Endothelial cell of umbilical vein (primary cell): ENCODE results near the gene C16orf78. TPM values are rescaled to one million over a fixed set of nuclear protein-coding genes. Genes with fewer than 3 reads are reported as not detected.

ENCODE experiments used
- BruUV-seq: library from RNA; stranded (reverse); fragments of 400-500 nt; replicated peaks from 2 replicates; lab custom pipeline; 2021; lab: Mats Ljungman, UMichigan
- CTCF ChIA-PET: fragments of 300-600, 350-600 bp; sonication (Branson Sonifier 250); formaldehyde crosslinking; loops from one replicate; lab custom pipeline; 2021; ENCODE audit warnings: antibody characterized with exemption, inconsistent platforms; lab: Charles Lee
- POLR2A ChIA-PET: fragments of 300-600, 350-600 bp; sonication (Branson Sonifier 250); formaldehyde crosslinking; loops from one replicate; lab custom pipeline; 2021; ENCODE audit warnings: antibody characterized with exemption, inconsistent platforms; lab: Charles Lee
- DNase-seq: peaks from one replicate; pipeline ENCODE4 v3.0.0-alpha.2; 2011; ENCODE audit warnings: low read depth, low spot score
- FAIRE-seq: peaks from 2 replicates; lab custom pipeline; 2011; peaks lifted over from hg19 to GRCh38; lab: Jason Lieb, UNC
- H2AFZ ChIP-seq: 2 replicates; pipeline ENCODE4 v1.6.0; 2012; ENCODE audit warnings: low read depth, low read length, control low read depth, inconsistent platforms
- H3K27ac ChIP-seq: 2 replicates; pipeline ENCODE4 v1.5.1; 2011; ENCODE audit warnings: low read depth, mild to moderate bottlenecking, control low read depth, low read length, moderate library complexity; ENCODE audit not compliant: insufficient read depth
- H3K27me3 ChIP-seq, 2 experiments: 2 replicates each; pipeline versions ENCODE4 v1.6.0 to v1.6.1; 2011; ENCODE audit warnings: low read length in 2 of 2, mixed read lengths in 1 of 2; ENCODE audit not compliant: control insufficient read depth in 2 of 2, insufficient read depth in 2 of 2
- H3K36me3 ChIP-seq, 2 experiments: 2 replicates in 1 of 2; 3 replicates in 1 of 2; pipeline ENCODE4 v1.5.1; 2011; ENCODE audit warnings: low read length in 2 of 2, mild to moderate bottlenecking in 1 of 2, moderate library complexity in 1 of 2; ENCODE audit not compliant: control insufficient read depth in 2 of 2, insufficient read depth in 2 of 2; ENCODE audit errors: extremely low read depth in 1 of 2
- H3K4me1 ChIP-seq: 3 replicates; pipeline ENCODE4 v1.5.1; 2011; ENCODE audit warnings: mild to moderate bottlenecking, low read length; ENCODE audit not compliant: control insufficient read depth, insufficient read depth; ENCODE audit errors: extremely low read depth
- H3K4me2 ChIP-seq: 2 replicates; pipeline ENCODE4 v1.6.1; 2011; ENCODE audit warnings: low read length, control low read depth, mixed read lengths; ENCODE audit not compliant: insufficient read depth
- H3K4me3 ChIP-seq, 3 experiments: fragments of 200-600 bp in 1 of 3; sonication (generic), shearing (Covaris generic) in 1 of 3; replicated peaks in 1 of 3; 2 replicates each; pipeline ENCODE4 v1.5.1; 2011 to 2016; ENCODE audit warnings: control low read depth in 3 of 3, low read length in 3 of 3, mild to moderate bottlenecking in 2 of 3, inconsistent platforms in 1 of 3, low read depth in 1 of 3, moderate library complexity in 1 of 3; ENCODE audit not compliant: insufficient read depth in 1 of 3
- H3K79me2 ChIP-seq: 2 replicates; pipeline ENCODE4 v1.6.0; 2012; ENCODE audit warnings: low read length, inconsistent platforms; ENCODE audit not compliant: control insufficient read depth, insufficient read depth
- H3K9ac ChIP-seq: replicated peaks from 2 replicates; pipeline ENCODE3; 2011; ENCODE audit warnings: low read length, control low read depth; ENCODE audit not compliant: insufficient read depth; ENCODE audit errors: extremely low read depth
- H3K9me1 ChIP-seq: replicated peaks from 3 replicates; pipeline ENCODE4 v1.6.0; 2011; ENCODE audit warnings: mild to moderate bottlenecking, low read length; ENCODE audit not compliant: control insufficient read depth, insufficient read depth; ENCODE audit errors: extremely low read depth
- H3K9me3 ChIP-seq: replicated peaks from 2 replicates; pipeline ENCODE4 v1.5.1; 2012; ENCODE audit warnings: low read length, inconsistent platforms; ENCODE audit not compliant: control insufficient read depth, insufficient read depth
- H4K20me1 ChIP-seq: replicated peaks from 2 replicates; pipeline ENCODE3; 2011; ENCODE audit warnings: mild to moderate bottlenecking, low read length; ENCODE audit not compliant: control insufficient read depth, insufficient read depth; ENCODE audit errors: extremely low read depth
- EZH2 ChIP-seq: IDR thresholded peaks from 2 replicates; pipeline ENCODE4 v1.6.1; 2012; ENCODE audit warnings: borderline replicate concordance, low read depth, mild to moderate bottlenecking, moderate library complexity, low read length, inconsistent platforms; ENCODE audit not compliant: severe bottlenecking
- FOS ChIP-seq: IDR thresholded peaks from 2 replicates; pipeline ENCODE4 v1.6.1; 2011; ENCODE audit warnings: mild to moderate bottlenecking, low read length, moderate library complexity, borderline replicate concordance; ENCODE audit not compliant: insufficient read depth
- GATA2 ChIP-seq: IDR thresholded peaks from 2 replicates; pipeline ENCODE4 v1.7.0; 2011; ENCODE audit warnings: low read depth, mild to moderate bottlenecking, moderate library complexity, mixed read lengths, low read length; ENCODE audit not compliant: insufficient read length, insufficient read depth
- JUN ChIP-seq: IDR thresholded peaks from 2 replicates; pipeline ENCODE4 v1.6.1; 2011; ENCODE audit warnings: borderline replicate concordance, low read depth; ENCODE audit not compliant: insufficient read length, insufficient read depth
- MYC ChIP-seq: IDR thresholded peaks from one replicate; pipeline ENCODE4 v1.6.1; 2011; ENCODE audit warnings: mild to moderate bottlenecking, low read depth, low read length
- POLR2A ChIP-seq: IDR thresholded peaks from 2 replicates; pipeline ENCODE4 v1.6.1; 2012; ENCODE audit warnings: low read depth, mild to moderate bottlenecking, control low read depth, low read length
- POLR2AphosphoS5 ChIP-seq: IDR thresholded peaks from 2 replicates; pipeline ENCODE4 v1.6.1; 2012; ENCODE audit warnings: low read depth, mild to moderate bottlenecking, control low read depth, low read length, moderate library complexity; ENCODE audit not compliant: insufficient read depth
- dilution Hi-C: fragments of 300-500 bp; cut with MboI; formaldehyde crosslinking; loops from one replicate; pipeline ENCODE4 v1.15.0; 2019; ENCODE audit warnings: low sequenced_read_pairs; ENCODE audit not compliant: extremely low pct_ligation_motif_present
- intact Hi-C: fragments of 100-400 bp; cut with micrococcal nuclease; formaldehyde crosslinking; loops from one replicate; pipeline ENCODE4 v1.10.0; 2022
- polyA plus RNA-seq, 4 experiments: library from polyadenylated mRNA; depleted of rRNA in 3 of 4; stranded (reverse) in 3 of 4; unstranded in 1 of 4; fragments of >200 nt; gene quantifications; 2 replicates each; pipeline versions ENCODE4 v1.2.1 to v1.2.3, GENCODE V29; 2011 to 2012; ENCODE audit warnings: missing spikeins in 1 of 4
- total RNA-seq: library from RNA; stranded (reverse); gene quantifications from 2 replicates; pipeline ENCODE4 v1.2.3, GENCODE V29; 2021
- TF ChIP-seq, protein P1 (sequence below), 2 donors: IDR thresholded peaks; 1 replicate in 1 of 2; 2 replicates in 1 of 2; pipeline ENCODE4 v1.5.1; 2011; ENCODE audit warnings: low read length in 2 of 2, mild to moderate bottlenecking in 2 of 2, moderate library complexity in 2 of 2, control low read depth in 1 of 2, inconsistent platforms in 1 of 2, low read depth in 1 of 2; ENCODE audit not compliant: insufficient read depth in 1 of 2; ENCODE audit errors: extremely low read depth in 1 of 2
- TF ChIP-seq, protein P2 (sequence below): IDR thresholded peaks from 2 replicates; pipeline ENCODE4 v1.6.1; 2011; ENCODE audit not compliant: insufficient read depth, insufficient read length

C16orf78 gene
- total and polyA plus RNA-seq, 2 donors (not counting 3 experiments of a cell fraction or from before 2014, with no cell fraction given): not detected

DNA sequence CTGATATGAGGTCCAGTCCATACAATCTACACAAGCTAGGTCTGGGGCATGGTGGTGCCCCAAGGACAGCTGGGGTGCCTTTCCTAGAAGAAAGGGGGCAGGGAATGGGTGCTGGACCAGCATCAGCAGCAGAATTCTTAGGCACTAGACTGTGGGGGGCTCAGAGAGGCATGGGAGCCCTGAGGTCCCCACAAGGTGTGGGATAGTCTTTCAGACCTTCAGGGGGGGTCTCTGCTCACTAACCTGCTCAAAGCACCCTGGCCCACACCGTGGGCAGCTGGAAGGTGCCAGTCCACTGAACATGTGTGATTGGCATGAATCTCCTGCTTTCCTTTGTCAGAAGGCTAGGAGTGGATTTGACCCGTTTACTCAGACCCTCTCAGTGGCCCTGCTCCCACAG lies 26.1 kb upstream of the C16orf78 start:
- H2AFZ ChIP-seq: no peak overlapping the region
- POLR2A ChIA-PET: no interaction called here
- TF ChIP-seq POLR2A: no peak
- TF ChIP-seq, protein P1, sequence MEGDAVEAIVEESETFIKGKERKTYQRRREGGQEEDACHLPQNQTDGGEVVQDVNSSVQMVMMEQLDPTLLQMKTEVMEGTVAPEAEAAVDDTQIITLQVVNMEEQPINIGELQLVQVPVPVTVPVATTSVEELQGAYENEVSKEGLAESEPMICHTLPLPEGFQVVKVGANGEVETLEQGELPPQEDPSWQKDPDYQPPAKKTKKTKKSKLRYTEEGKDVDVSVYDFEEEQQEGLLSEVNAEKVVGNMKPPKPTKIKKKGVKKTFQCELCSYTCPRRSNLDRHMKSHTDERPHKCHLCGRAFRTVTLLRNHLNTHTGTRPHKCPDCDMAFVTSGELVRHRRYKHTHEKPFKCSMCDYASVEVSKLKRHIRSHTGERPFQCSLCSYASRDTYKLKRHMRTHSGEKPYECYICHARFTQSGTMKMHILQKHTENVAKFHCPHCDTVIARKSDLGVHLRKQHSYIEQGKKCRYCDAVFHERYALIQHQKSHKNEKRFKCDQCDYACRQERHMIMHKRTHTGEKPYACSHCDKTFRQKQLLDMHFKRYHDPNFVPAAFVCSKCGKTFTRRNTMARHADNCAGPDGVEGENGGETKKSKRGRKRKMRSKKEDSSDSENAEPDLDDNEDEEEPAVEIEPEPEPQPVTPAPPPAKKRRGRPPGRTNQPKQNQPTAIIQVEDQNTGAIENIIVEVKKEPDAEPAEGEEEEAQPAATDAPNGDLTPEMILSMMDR (IDR thresholded peaks at IDR 0.05; ENCODE audit: extremely low read depth in 1 of 2, insufficient read depth in 1 of 2, low read depth in 1 of 2, low read length in 2 of 2): no peak
- no peak for TF ChIP-seq POLR2AphosphoS5
- TF ChIP-seq GATA2: no peak
- no peak for TF ChIP-seq JUN
- TF ChIP-seq FOS: no peak
- TF ChIP-seq MYC: no peak
- TF ChIP-seq, protein P2, sequence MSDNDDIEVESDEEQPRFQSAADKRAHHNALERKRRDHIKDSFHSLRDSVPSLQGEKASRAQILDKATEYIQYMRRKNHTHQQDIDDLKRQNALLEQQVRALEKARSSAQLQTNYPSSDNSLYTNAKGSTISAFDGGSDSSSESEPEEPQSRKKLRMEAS: no peak
- TF ChIP-seq EZH2: no peak
- H4K20me1 ChIP-seq: no peaks in the 10 kb centered on the region
- no peaks in the 10 kb centered on the region for H3K4me1 ChIP-seq
- no peak for DNase-seq
- no peak for FAIRE-seq
- no peak overlapping the region for H3K27ac ChIP-seq
- H3K4me2 ChIP-seq: no peak overlapping the region
- H3K9me1 ChIP-seq: no peaks in the 10 kb centered on the region
- no peak overlapping the region for H3K9ac ChIP-seq
- intact Hi-C loops (no loop called here), dilution Hi-C loops (no loop called here)
- no TSS peak for BruUV-seq
- H3K27me3 ChIP-seq: no peaks in the 10 kb centered on the region
- no peak overlapping the region for H3K4me3 ChIP-seq
- CTCF ChIA-PET: no interaction called here
- no peaks in the 10 kb centered on the region for H3K79me2 ChIP-seq
- no peaks in the 10 kb centered on the region for H3K36me3 ChIP-seq
- H3K9me3 ChIP-seq: no peaks in the 10 kb centered on the region
